HG03432 (cell line): ENCODE data around the gene ATG9B.
"Not testable (repeated sequence)": the region's sequence is repeated elsewhere in the genome, so short reads cannot be mapped to it uniquely, and the experiment has no call there.

Experiments used
- ATAC-seq: cut with Tn5 transposase; IDR thresholded peaks from one replicate; pipeline ENCODE4 v1.9.1; 2021; ENCODE audit warnings: mild to moderate bottlenecking, moderate library complexity; ENCODE audit not compliant: unreplicated experiment

The ATG9B gene

GRCh38 chr7:151059367-151060112 lies 35.2 kb upstream of the ATG9B start, which contains the start of gene SLC4A2:
SLC4A2 (plus strand) TSS chr7:151059589; CDS start chr7:151061988, 2,399 bp downstream.
- ATAC-seq: peak; percentile 36

GRCh38 chr7:151058781-151059366 lies 34.6 kb upstream of the ATG9B start:
- no peak for ATAC-seq

GRCh38 chr7:151057989-151058780 lies 33.9 kb upstream of the ATG9B start:
- ATAC-seq: peak; percentile 89

GRCh38 chr7:151057506-151057988 lies 33.3 kb upstream of the ATG9B start, which contains the start of gene CDK5:
CDK5 (minus strand) TSS chr7:151057897; CDS start chr7:151057848, 49 bp downstream.
- peak; percentile 10 for ATAC-seq

- ATAC-seq: no peak
Observed at GRCh38 chr7:151056666-151057505, 32.6 kb upstream of the ATG9B start.

- ATAC-seq: no peak
Observed at GRCh38 chr7:151056283-151056665, 32.0 kb upstream of the ATG9B start.

- ATAC-seq: no peak
Observed at GRCh38 chr7:151053751-151054150, 29.5 kb upstream of the ATG9B start.

GRCh38 chr7:151053096-151053495 lies 28.8 kb upstream of the ATG9B start:
- no peak for ATAC-seq

- ATAC-seq: no peak
Observed at GRCh38 chr7:151051108-151051507, 26.8 kb upstream of the ATG9B start.

GRCh38 chr7:151048911-151049463 lies 24.7 kb upstream of the ATG9B start:
- ATAC-seq: no peak

GRCh38 chr7:151047976-151048815 lies 23.9 kb upstream of the ATG9B start, which contains the start of gene ASIC3:
ASIC3 (plus strand) TSS chr7:151048531; CDS start chr7:151048886, 355 bp downstream.
- no peak for ATAC-seq

GRCh38 chr7:151046603-151047573 lies 22.6 kb upstream of the ATG9B start:
- ATAC-seq: no peak

- no peak for ATAC-seq
Observed at GRCh38 chr7:151045967-151046366, 21.7 kb upstream of the ATG9B start.

- ATAC-seq: no peak
Observed at GRCh38 chr7:151045262-151045661, 21.0 kb upstream of the ATG9B start.

GRCh38 chr7:151043959-151044358 lies 19.7 kb upstream of the ATG9B start:
- no peak for ATAC-seq

- not testable (repeated sequence) for ATAC-seq
Observed at GRCh38 chr7:151043449-151043848, 19.2 kb upstream of the ATG9B start.

- no peak for ATAC-seq
Observed at GRCh38 chr7:151040616-151041375, 16.5 kb upstream of the ATG9B start.
